Neural progenitor cell (in vitro differentiated cells): ENCODE measurements around the gene WTAP. TPM values are rescaled to one million over a fixed set of nuclear protein-coding genes. Genes with fewer than 3 reads are reported as not detected.
"Not testable (repeated sequence)": the region's sequence is repeated elsewhere in the genome, so short reads cannot be mapped to it uniquely, and the experiment has no call there.

Source experiments
- DNase-seq: peaks from one replicate; pipeline ENCODE4 v3.0.0-alpha.2; 2016; ENCODE audit warnings: low spot score
- H2AFZ ChIP-seq: fragments of 200-600 bp; sonication (generic); replicated peaks from 2 replicates; pipeline ENCODE4 v1.6.1; 2016; ENCODE audit warnings: antibody characterized with exemption
- H3F3A ChIP-seq: fragments of 200-600 bp; sonication (generic); 2 replicates; pipeline ENCODE4 v1.6.1; 2016; ENCODE audit warnings: antibody characterized with exemption, low read depth
- H3K27ac ChIP-seq: fragments of 200-600 bp; sonication (generic); 2 replicates; pipeline ENCODE4 v1.5.1; 2016; ENCODE audit warnings: mild to moderate bottlenecking
- H3K27me3 ChIP-seq: fragments of 200-600 bp; sonication (generic); 2 replicates; pipeline ENCODE4 v1.6.1; 2016; ENCODE audit warnings: mild to moderate bottlenecking, moderate library complexity
- H3K36me3 ChIP-seq: fragments of 200-600 bp; sonication (generic); 2 replicates; pipeline ENCODE4 v1.5.1; 2016
- H3K4me1 ChIP-seq: fragments of 200-600 bp; sonication (generic); 2 replicates; pipeline ENCODE4 v1.6.1; 2016; ENCODE audit warnings: mixed run types
- H3K4me2 ChIP-seq: fragments of 200-600 bp; sonication (generic); 2 replicates; pipeline ENCODE4 v1.6.1; 2016
- H3K4me3 ChIP-seq: fragments of 200-600 bp; sonication (generic); 2 replicates; pipeline ENCODE4 v1.5.1; 2016
- H3K79me2 ChIP-seq: fragments of 200-600 bp; sonication (generic); 2 replicates; pipeline ENCODE4 v1.6.1; 2016; ENCODE audit warnings: low read depth
- H3K9ac ChIP-seq: fragments of 200-600 bp; sonication (generic); 2 replicates; pipeline ENCODE4 v1.6.1; 2016
- H3K9me3 ChIP-seq: fragments of 200-600 bp; sonication (generic); 2 replicates; pipeline ENCODE4 v1.5.1; 2016; ENCODE audit warnings: low read depth
- H4K20me1 ChIP-seq: fragments of 200-600 bp; sonication (generic); 2 replicates; pipeline ENCODE4 v1.6.1; 2016; ENCODE audit warnings: low read depth
- H3K27ac Mint-ChIP-seq: 3 replicates; pipeline ENCODE4 v1.8.0; 2021; ENCODE audit warnings: mixed read lengths
- H3K27me3 Mint-ChIP-seq: 2 replicates; pipeline ENCODE4 v1.8.0; 2022; ENCODE audit warnings: low read depth, mild to moderate bottlenecking, inconsistent platforms, moderate library complexity, mixed read lengths; ENCODE audit not compliant: insufficient read depth
- H3K36me3 Mint-ChIP-seq: 3 replicates; pipeline ENCODE4 v1.8.0; 2021; ENCODE audit warnings: mixed read lengths
- H3K4me1 Mint-ChIP-seq: 3 replicates; pipeline ENCODE4 v1.8.0; 2021; ENCODE audit warnings: mixed read lengths
- H3K4me3 Mint-ChIP-seq: 3 replicates; pipeline ENCODE4 v1.8.0; 2021; ENCODE audit warnings: mild to moderate bottlenecking, moderate library complexity, mixed read lengths
- H3K9me3 Mint-ChIP-seq: 3 replicates; pipeline ENCODE4 v1.8.0; 2020; ENCODE audit warnings: mixed read lengths
- CTCF ChIP-seq: fragments of 200-600 bp; sonication (generic); IDR thresholded peaks from 2 replicates; pipeline ENCODE4 v1.5.1; 2017; ENCODE audit warnings: antibody characterized with exemption, mild to moderate bottlenecking
- EZH2 ChIP-seq: fragments of 200-600 bp; sonication (generic); IDR thresholded peaks from 2 replicates; pipeline ENCODE4 v1.6.1; 2017; ENCODE audit warnings: antibody characterized with exemption, mild to moderate bottlenecking, moderate library complexity
- EZH2phosphoT487 ChIP-seq: fragments of 200-600 bp; sonication (generic); IDR thresholded peaks from 2 replicates; pipeline ENCODE4 v1.6.1; 2017; ENCODE audit warnings: antibody characterized with exemption
- total RNA-seq: library from RNA; depleted of rRNA; stranded (reverse); fragments of >200 nt; gene quantifications from 2 replicates; pipeline ENCODE4 v1.2.3, GENCODE V29; 2015; ENCODE audit warnings: low replicate concordance

WTAP gene
- total RNA-seq, 1 donor from 2014 or later: 159 TPM

GRCh38 chr6:159689001-159689400, 38.3 kb upstream of the WTAP start:
- no peaks in the 10 kb centered on the region for H3K9me3 Mint-ChIP-seq
- Histone ChIP-seq H3K4me1 (peaks cover 9% of the 10 kb centered on the region), H3K36me3 (peaks cover 6% of the 10 kb centered on the region), H4K20me1 (peaks cover 12% of the 10 kb centered on the region), H3F3A (peaks cover 11% of the 10 kb centered on the region), H3K9me3 (no peaks in the 10 kb centered on the region), H3K4me3 (no peak overlapping the region), H3K27ac (no peak overlapping the region), H3K79me2 (peaks cover 45% of the 10 kb centered on the region), H3K27me3 (no peaks in the 10 kb centered on the region), H3K9ac (no peak overlapping the region), H2AFZ (no peak overlapping the region), H3K4me2 (no peak overlapping the region)
- H3K36me3 Mint-ChIP-seq: peaks cover 31% of the 10 kb centered on the region
- no peak overlapping the region for H3K27ac Mint-ChIP-seq
- H3K4me3 Mint-ChIP-seq: peak overlapping the region; percentile 5
- H3K4me1 Mint-ChIP-seq: peaks cover 21% of the 10 kb centered on the region
- DNase-seq: no peak
- H3K27me3 Mint-ChIP-seq: no peaks in the 10 kb centered on the region
- TF ChIP-seq EZH2 (no peak), EZH2phosphoT487 (no peak), CTCF (no peak)

GRCh38 chr6:159690135-159690534, 37.2 kb upstream of the WTAP start:
- H2AFZ ChIP-seq, H3K9ac ChIP-seq, H3K4me2 ChIP-seq, H3K27me3 Mint-ChIP-seq, H3K36me3 ChIP-seq, H3K4me3 ChIP-seq, H3K27ac ChIP-seq, H3K9me3 Mint-ChIP-seq, H3K4me3 Mint-ChIP-seq, DNase-seq, H3K9me3 ChIP-seq, H3K4me1 ChIP-seq, H3K27me3 ChIP-seq, H3K27ac Mint-ChIP-seq: not testable (repeated sequence)
- peaks cover 26% of the 10 kb centered on the region for H3K36me3 Mint-ChIP-seq
- Histone ChIP-seq H3F3A (peaks cover 15% of the 10 kb centered on the region), H3K79me2 (peaks cover 45% of the 10 kb centered on the region), H4K20me1 (peaks cover 12% of the 10 kb centered on the region)
- peaks cover 30% of the 10 kb centered on the region for H3K4me1 Mint-ChIP-seq

- Mint-ChIP-seq H3K36me3 (peaks cover 21% of the 10 kb centered on the region), H3K27ac (no peak overlapping the region), H3K4me3 (peak overlapping the region; percentile 92), H3K9me3 (no peaks in the 10 kb centered on the region), H3K27me3 (peaks cover 2% of the 10 kb centered on the region), H3K4me1 (peaks cover 30% of the 10 kb centered on the region)
- Histone ChIP-seq H3K9me3 (no peaks in the 10 kb centered on the region), H3K79me2 (peaks cover 45% of the 10 kb centered on the region), H4K20me1 (peaks cover 12% of the 10 kb centered on the region), H3K4me3 (peak overlapping the region; percentile 86), H2AFZ (no peak overlapping the region), H3K27me3 (no peaks in the 10 kb centered on the region), H3K4me2 (peak overlapping the region; percentile 88), H3K4me1 (peaks cover 9% of the 10 kb centered on the region), H3K27ac (no peak overlapping the region), H3F3A (peaks cover 15% of the 10 kb centered on the region), H3K36me3 (peaks cover 6% of the 10 kb centered on the region), H3K9ac (no peak overlapping the region)
- DNase-seq: peak; percentile 14
- no peak for TF ChIP-seq EZH2phosphoT487
- TF ChIP-seq CTCF: peak; percentile 60
Measured at GRCh38 chr6:159691133-159691962, 36.0 kb upstream of the WTAP start.

GRCh38 chr6:159691963-159692287, 35.4 kb upstream of the WTAP start:
- TF ChIP-seq EZH2 (no peak), EZH2phosphoT487 (no peak), CTCF (no peak)

More at GRCh38 chr6:159691963-159692287, 35.4 kb upstream of the WTAP start:
- Mint-ChIP-seq H3K36me3 (peaks cover 17% of the 10 kb centered on the region), H3K9me3 (no peaks in the 10 kb centered on the region), H3K4me3 (peak overlapping the region; percentile 92), H3K4me1 (peaks cover 30% of the 10 kb centered on the region), H3K27me3 (peaks cover 2% of the 10 kb centered on the region), H3K27ac (peak overlapping the region; percentile 88)
- H3F3A ChIP-seq: peaks cover 15% of the 10 kb centered on the region
- peak overlapping the region; percentile 88 for H3K4me2 ChIP-seq
- no peak overlapping the region for H2AFZ ChIP-seq
- H3K4me1 ChIP-seq: peaks cover 9% of the 10 kb centered on the region
- H3K9me3 ChIP-seq: no peaks in the 10 kb centered on the region
- no peaks in the 10 kb centered on the region for H3K27me3 ChIP-seq
- peaks cover 6% of the 10 kb centered on the region for H3K36me3 ChIP-seq
- H4K20me1 ChIP-seq: peaks cover 12% of the 10 kb centered on the region
- no peak overlapping the region for H3K27ac ChIP-seq
- DNase-seq: no peak
- H3K9ac ChIP-seq: no peak overlapping the region
- peaks cover 45% of the 10 kb centered on the region for H3K79me2 ChIP-seq
- peak overlapping the region; percentile 86 for H3K4me3 ChIP-seq
